Left colon (tissue), 2 donors: ENCODE measurements around the gene PSG11. TPM values are rescaled to one million over a fixed set of nuclear protein-coding genes. Genes with fewer than 3 reads are reported as not detected.
"Not testable (repeated sequence)": the region's sequence is repeated elsewhere in the genome, so short reads cannot be mapped to it uniquely, and the experiment has no call there.

Experiments used
- ATAC-seq: fragments of 200-7000 bp; cut with Tn5 transposase; one replicate; pipeline ENCODE4 v1.9.1; 2020; ENCODE audit warnings: mild to moderate bottlenecking, moderate library complexity
- DNase-seq, 2 donors: peaks; one replicate each; pipeline ENCODE4 v3.0.0-alpha.2; 2020
- intact Hi-C, 2 donors: fragments of 100-400 bp; cut with DNase I in 1 of 2; cut with micrococcal nuclease in 1 of 2; formaldehyde crosslinking; loops; one replicate each; pipeline versions ENCODE4 v1.11.2 to v1.14.0; 2022; cut with DNase I, micrococcal nuclease
- total RNA-seq, 2 donors: library from RNA; stranded (reverse); fragmentation: NEBNext Ultra II Directional; extraction: Animal tissue kit (Norgen Biotek cat#: 25700); gene quantifications; one replicate each; pipeline ENCODE4 v1.2.1, GENCODE V29; 2021
- donor health status: DM: no; HTN: no; CAD: no.
- donor health status: DM: yes; HTN: yes; CAD: no.

The PSG11 gene
- total RNA-seq, 2 donors from 2014 or later: not detected

GRCh38 chr19:42996161-42996560 is 30.1 kb downstream of the PSG11 start:
- ATAC-seq, intact Hi-C loops, DNase-seq: not testable (repeated sequence)

- ATAC-seq, DNase-seq, intact Hi-C loops: not testable (repeated sequence)
Observed at GRCh38 chr19:42992029-42992604, 34.2 kb downstream of the PSG11 start.

GRCh38 chr19:42989851-42990250 is 36.4 kb downstream of the PSG11 start:
- intact Hi-C loops: no loop called here
- no peak for ATAC-seq
- no peak for DNase-seq

GRCh38 chr19:42989186-42989585 is 37.1 kb downstream of the PSG11 start:
- ATAC-seq, DNase-seq, intact Hi-C loops: not testable (repeated sequence)

- DNase-seq, ATAC-seq, intact Hi-C loops: not testable (repeated sequence)
Observed at GRCh38 chr19:42988206-42988605, 38.1 kb downstream of the PSG11 start.

- intact Hi-C loops: no loop called here
- no peak for ATAC-seq
Observed at GRCh38 chr19:42985588-42985987, 40.7 kb downstream of the PSG11 start.

GRCh38 chr19:42982111-42982510 is 44.2 kb downstream of the PSG11 start:
- intact Hi-C loops, DNase-seq, ATAC-seq: not testable (repeated sequence)

More at GRCh38 chr19:42985588-42985987, 40.7 kb downstream of the PSG11 start:
- no peak for DNase-seq

GRCh38 chr19:42971451-42971850 is 54.8 kb downstream of the PSG11 start:
- DNase-seq, intact Hi-C loops, ATAC-seq: not testable (repeated sequence)

- ATAC-seq: no peak
- no peak for DNase-seq
- intact Hi-C loops: no loop called here
Observed at GRCh38 chr19:42965176-42965575, 61.1 kb downstream of the PSG11 start.

- DNase-seq (no peak), ATAC-seq (no peak)
- intact Hi-C loops: no loop called here
Observed at GRCh38 chr19:42961119-42961518, 65.2 kb downstream of the PSG11 start.

Other genes with a start within 250 kb of the PSG11 start
- not detected for gene PSG1, start 146.8 kb downstream of the PSG11 start, total RNA-seq
- not detected for gene PSG6, start 108.6 kb downstream of the PSG11 start, total RNA-seq
- not detected for gene PSG7, start 89.3 kb downstream of the PSG11 start, total RNA-seq
- gene PSG2, start 56.2 kb upstream of the PSG11 start, total RNA-seq: not detected
- gene PSG5, start 160.1 kb upstream of the PSG11 start, total RNA-seq: not detected
- not detected for gene PSG4, start 179.2 kb upstream of the PSG11 start, total RNA-seq
- not detected for gene PSG9, start 243.1 kb upstream of the PSG11 start, total RNA-seq